OCI-LY7 (cell line): ENCODE measurements around the gene RNF217.

Experiments
- CTCF ChIP-seq: fragments of 200-600 bp; sonication (generic); conservative IDR thresholded peaks from 2 replicates; pipeline ENCODE4 v1.5.1; 2014; ENCODE audit warnings: mild to moderate bottlenecking, antibody characterized with exemption, low read length, moderate library complexity, mixed read lengths
- EZH2phosphoT487 ChIP-seq: fragments of 200-600 bp; sonication (generic); IDR thresholded peaks from 2 replicates; pipeline ENCODE4 v1.6.1; 2018; ENCODE audit warnings: low read depth, borderline replicate concordance, mild to moderate bottlenecking, mixed run types, antibody characterized with exemption, low read length, moderate library complexity, mixed read lengths

DNA sequence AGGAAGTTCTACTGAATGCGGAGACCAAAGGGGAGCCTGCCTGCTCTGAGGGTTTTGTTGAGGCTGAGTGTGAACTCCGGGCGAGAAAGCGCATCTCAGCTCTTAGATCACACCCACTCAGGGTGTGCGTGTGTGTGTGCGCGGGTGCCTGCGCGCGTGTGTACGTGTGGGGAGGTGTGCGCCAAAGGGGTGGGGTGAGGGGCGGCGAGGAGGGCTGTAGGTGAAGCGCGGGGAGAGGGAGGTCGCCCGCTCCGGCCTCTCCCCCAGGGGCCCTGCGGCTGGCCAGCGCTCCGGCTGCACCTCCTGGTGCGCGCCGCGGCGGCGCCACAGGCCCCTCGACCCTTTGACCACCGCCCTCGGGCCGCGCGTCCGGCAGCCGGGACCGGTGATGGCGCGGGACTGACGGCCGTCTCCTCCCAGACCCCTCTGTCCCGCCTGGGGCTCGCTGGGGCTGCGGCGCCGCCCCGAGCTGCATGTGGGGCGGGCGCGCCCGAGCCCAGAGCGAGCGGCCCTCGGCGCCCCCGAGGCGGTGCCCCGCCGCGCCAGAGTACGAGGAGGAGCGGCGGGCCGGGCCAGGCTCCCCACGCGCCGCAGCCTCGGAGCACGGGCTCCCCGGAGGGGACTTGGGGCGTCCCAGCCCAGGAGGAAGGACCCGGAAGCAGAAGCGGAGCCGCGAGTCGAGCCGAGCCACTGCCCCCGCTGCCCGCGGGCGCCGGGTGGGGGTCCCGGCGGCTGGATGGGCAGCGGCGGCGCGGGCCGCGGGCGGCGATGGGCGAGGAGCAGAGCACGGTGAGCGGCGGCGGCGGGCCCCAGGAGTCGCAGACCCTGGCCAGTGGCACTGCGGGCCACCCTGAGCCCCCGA is at the start of gene RNF217:
- no peak for TF ChIP-seq CTCF
- TF ChIP-seq EZH2phosphoT487 = no peak
